HG02981 (cell line): ENCODE data around the gene MED7.
"Not testable (repeated sequence)": the region's sequence is repeated elsewhere in the genome, so short reads cannot be mapped to it uniquely, and the experiment has no call there.

ENCODE experiments used
- ATAC-seq: cut with Tn5 transposase; IDR thresholded peaks from one replicate; pipeline ENCODE4 v1.9.1; 2021; ENCODE audit warnings: mild to moderate bottlenecking, moderate library complexity; ENCODE audit not compliant: unreplicated experiment

MED7 gene

GRCh38 chr5:157142317-157143126, at the start of gene MED7:
Gene MED7 (minus strand): TSS chr5:157142865. CDS start chr5:157139431, 3,434 bp downstream.
- ATAC-seq = peak; percentile 100

GRCh38 chr5:157189223-157189622, 46.6 kb upstream of the MED7 start:
- peak; percentile 54 for ATAC-seq

- ATAC-seq = no peak
These were observed 45.6 kb upstream of the MED7 start for GRCh38 chr5:157188270-157188669.

GRCh38 chr5:157187046-157187754, 44.5 kb upstream of the MED7 start:
- ATAC-seq = no peak

GRCh38 chr5:157186309-157187045, 43.8 kb upstream of the MED7 start:
- no peak for ATAC-seq

GRCh38 chr5:157185122-157185521, 42.5 kb upstream of the MED7 start:
- ATAC-seq = not testable (repeated sequence)

GRCh38 chr5:157184117-157184670, 41.5 kb upstream of the MED7 start:
- no peak for ATAC-seq

GRCh38 chr5:157182143-157182757, 39.6 kb upstream of the MED7 start:
- ATAC-seq = no peak

- ATAC-seq = no peak
These were observed 38.0 kb upstream of the MED7 start, which contains the start of gene ITK for GRCh38 chr5:157180374-157181264. Gene ITK (plus strand): TSS chr5:157180840. CDS start chr5:157180978, 138 bp downstream.

GRCh38 chr5:157178966-157179365, 36.3 kb upstream of the MED7 start:
- ATAC-seq = no peak

- no peak for ATAC-seq
These were observed 35.3 kb upstream of the MED7 start for GRCh38 chr5:157177953-157178352.

- ATAC-seq = no peak
These were observed 32.5 kb upstream of the MED7 start for GRCh38 chr5:157175071-157175612.

GRCh38 chr5:157172403-157172802, 29.7 kb upstream of the MED7 start:
- peak; percentile 99 for ATAC-seq

GRCh38 chr5:157168286-157168685, 25.6 kb upstream of the MED7 start:
- ATAC-seq = no peak

- no peak for ATAC-seq
These were observed 24.6 kb upstream of the MED7 start for GRCh38 chr5:157167214-157167621.

GRCh38 chr5:157166214-157167213, 23.8 kb upstream of the MED7 start, which contains the start of gene GARIN3:
Gene GARIN3 (minus strand): TSS chr5:157166264. CDS start chr5:157166168, 96 bp downstream.
- no peak for ATAC-seq

GRCh38 chr5:157165668-157166067, 23.0 kb upstream of the MED7 start:
- ATAC-seq = no peak

GRCh38 chr5:157165261-157165660, 22.6 kb upstream of the MED7 start:
- no peak for ATAC-seq
